Heart left ventricle (tissue), 13 donors: ENCODE data around the gene ADAMTSL1.

ENCODE experiments used
- CTCF ChIP-seq, 12 donors: fragments of 200-600 bp; sonication (generic) in 4 of 12; IDR thresholded peaks; one replicate each; pipeline versions ENCODE4 v1.5.0 to v1.8.0; 2018 to 2022; ENCODE audit warnings: antibody characterized with exemption in 12 of 12, mild to moderate bottlenecking in 5 of 12
- POLR2A ChIP-seq, 2 donors: fragments of 450-650 bp; IDR thresholded peaks; one replicate each; pipeline ENCODE4 v1.6.1; 2017; ENCODE audit warnings: antibody characterized with exemption in 2 of 2, mild to moderate bottlenecking in 2 of 2, moderate library complexity in 2 of 2
- donor health status: ischemic (EF 13 %, LVEDD 7.1; RV severe dilation, severe dysfunction).
- donor health status: DM: no; HTN: yes; CAD: no.
- donor health status: DM: no; HTN: no; CAD: no.
- donor health status: ischemic (EF 25% LVEDD 6.9; RV normal size, moderate dysfunction).
- donor health status: ischemic (EF 25% LVEDD 5.7; RV mildly dilated, moderate dysfunction).
- donor health status: ischemic (EF 35%, LVEDD 5.7; RV mildly dilated, moderate dysfunction).
- donor health status: nonischemic (EF 11% LVEDD 7.7; RV severe dilation, severe dysfunction).
- donor health status: DM: yes; HTN: yes; CAD: no.
- donor health status: PGD.
- donor health status: ischemic (EF 29% LVEDD 5.4; RV normal size, mild dysfunction).
- donor health status: nonischemic (EF 23%, LVEDD 6.1; RV moderate dilation, normal function).

GRCh38 chr9:18554244-18554643 is 80.3 kb downstream of the ADAMTSL1 start:
- TF ChIP-seq POLR2A (IDR thresholded peaks at IDR 0.05) (no peak), CTCF (IDR thresholded peaks at IDR 0.05) (no peak)
